GM12892 (cell line): ENCODE measurements around the gene STX17.

ENCODE experiments used
- POLR2A ChIP-seq: IDR thresholded peaks from 2 replicates; pipeline ENCODE4 v1.6.1; 2011; ENCODE audit warnings: low read depth, low read length, control low read depth
- POLR2AphosphoS5 ChIP-seq: IDR thresholded peaks from 2 replicates; pipeline ENCODE4 v1.6.1; 2011; ENCODE audit warnings: low read depth, low read length, control low read depth

- no peak for TF ChIP-seq POLR2AphosphoS5
- TF ChIP-seq POLR2A, result no peak
Measured at GRCh38 chr9:99911600-99911999, 5.1 kb downstream of the STX17 start.
